Left cardiac atrium (tissue), 4 donors: ENCODE results near the gene PPL. TPM values are rescaled to one million over a fixed set of nuclear protein-coding genes. Genes with fewer than 3 reads are reported as not detected.

Experiments
- ATAC-seq, 2 donors: fragments of 200-7000 bp; cut with Tn5 transposase; one replicate each; pipeline ENCODE4 v1.9.1; 2020; ENCODE audit warnings: mild to moderate bottlenecking in 2 of 2, moderate library complexity in 2 of 2
- DNase-seq: peaks from one replicate; pipeline ENCODE4 v3.0.0-alpha.2; 2020
- intact Hi-C, 2 donors: fragments of 100-400 bp; cut with DNase I; formaldehyde crosslinking; loops; one replicate each; pipeline versions ENCODE4 v1.14.1 to v1.15.1; 2022 to 2023
- total RNA-seq, 2 donors: library from RNA; stranded (reverse); fragmentation: NEBNext Ultra II Directional; extraction: Animal tissue kit (Norgen Biotek cat#: 25700); gene quantifications; one replicate each; pipeline ENCODE4 v1.2.1, GENCODE V29; 2021
- donor health status: DM: no; HTN: yes; CAD: no.
- donor health status: DM: no; HTN: yes; CAD: no; lungs with severe emphysema.
- donor health status: DM: yes; HTN: yes; CAD: no.
- donor health status: Dilated cardiomyopathy.

Gene PPL
- total RNA-seq, 2 donors from 2014 or later = 6.1 to 15.8 TPM

GRCh38 chr16:4918781-4919251, 18.1 kb downstream of the PPL start:
- intact Hi-C loops = no loop called here
- no peak for DNase-seq
- ATAC-seq = no peak

GRCh38 chr16:4917117-4917516, 19.8 kb downstream of the PPL start:
- ATAC-seq (peak in 1 of 2 donors; percentile 40), DNase-seq (no peak)
- intact Hi-C loops = no loop called here

GRCh38 chr16:4915226-4915761, 21.7 kb downstream of the PPL start:
- DNase-seq (no peak), ATAC-seq (no peak)
- intact Hi-C loops = no loop called here

GRCh38 chr16:4914528-4915225, 22.3 kb downstream of the PPL start:
- DNase-seq = no peak
- intact Hi-C loops = no loop called here
- ATAC-seq = no peak

- no peak for DNase-seq
- ATAC-seq = no peak
- intact Hi-C loops = no loop called here
These were observed 23.0 kb downstream of the PPL start for GRCh38 chr16:4913774-4914525.

GRCh38 chr16:4913130-4913773, 23.7 kb downstream of the PPL start:
- DNase-seq (no peak), ATAC-seq (no peak)
- intact Hi-C loops = no loop called here

- DNase-seq = no peak
- intact Hi-C loops = no loop called here
- ATAC-seq = peak in 1 of 2 donors; percentile 77
These were observed 25.0 kb downstream of the PPL start for GRCh38 chr16:4911970-4912386.

- no peak for ATAC-seq
- intact Hi-C loops = no loop called here
These were observed 26.1 kb downstream of the PPL start for GRCh38 chr16:4910828-4911227.

GRCh38 chr16:4909825-4910224, 27.1 kb downstream of the PPL start:
- intact Hi-C loops = no loop called here
- ATAC-seq = no peak
- DNase-seq = no peak

More at GRCh38 chr16:4910828-4911227, 26.1 kb downstream of the PPL start:
- DNase-seq = no peak

GRCh38 chr16:4908854-4909401, 28.0 kb downstream of the PPL start:
- no peak for ATAC-seq
- intact Hi-C loops = no loop called here
- no peak for DNase-seq

GRCh38 chr16:4904942-4905615, 31.9 kb downstream of the PPL start:
- ATAC-seq = no peak
- no peak for DNase-seq
- intact Hi-C loops = no loop called here

GRCh38 chr16:4904108-4904941, 32.6 kb downstream of the PPL start:
- DNase-seq (no peak), ATAC-seq (no peak)
- intact Hi-C loops = no loop called here

GRCh38 chr16:4902038-4902437, 34.9 kb downstream of the PPL start:
- intact Hi-C loops = no loop called here
- ATAC-seq = no peak

GRCh38 chr16:4900750-4901149, 36.2 kb downstream of the PPL start:
- DNase-seq = no peak
- intact Hi-C loops = no loop called here
- no peak for ATAC-seq

More at GRCh38 chr16:4902038-4902437, 34.9 kb downstream of the PPL start:
- no peak for DNase-seq

- intact Hi-C loops = no loop called here
- ATAC-seq = no peak
These were observed 36.9 kb downstream of the PPL start for GRCh38 chr16:4900036-4900435.

GRCh38 chr16:4899474-4899846, 37.5 kb downstream of the PPL start:
- intact Hi-C loops = no loop called here
- ATAC-seq (no peak), DNase-seq (no peak)

More at GRCh38 chr16:4900036-4900435, 36.9 kb downstream of the PPL start:
- DNase-seq = no peak

GRCh38 chr16:4898811-4899473, 38.0 kb downstream of the PPL start:
- ATAC-seq (no peak), DNase-seq (no peak)
- intact Hi-C loops = no loop called here

- no peak for ATAC-seq
- no peak for DNase-seq
- intact Hi-C loops = no loop called here
These were observed 39.6 kb downstream of the PPL start for GRCh38 chr16:4897328-4897727.
